Suprapubic skin (tissue), 4 donors: ENCODE measurements around the gene GLYATL1B. TPM values are rescaled to one million over a fixed set of nuclear protein-coding genes. Genes with fewer than 3 reads are reported as not detected.
"Not testable (repeated sequence)": the region's sequence is repeated elsewhere in the genome, so short reads cannot be mapped to it uniquely, and the experiment has no call there.

Experiments
- DNase-seq, 2 donors: peaks; one replicate each; pipeline ENCODE4 v3.0.0-alpha.2; 2019; ENCODE audit warnings: low spot score in 2 of 2
- H3K27ac ChIP-seq: fragments of 200-600 bp; sonication (generic); one replicate; pipeline ENCODE4 v1.5.1; 2019
- H3K27me3 ChIP-seq: fragments of 200-600 bp; sonication (generic); one replicate; pipeline ENCODE4 v1.5.1; 2019
- H3K36me3 ChIP-seq: fragments of 200-600 bp; sonication (generic); one replicate; pipeline ENCODE4 v1.5.1; 2019
- H3K4me1 ChIP-seq: fragments of 200-600 bp; sonication (generic); one replicate; pipeline ENCODE4 v1.5.1; 2019
- H3K4me3 ChIP-seq: fragments of 200-600 bp; sonication (generic); one replicate; pipeline ENCODE4 v1.5.1; 2019; ENCODE audit warnings: mild to moderate bottlenecking
- H3K9me3 ChIP-seq: fragments of 200-600 bp; sonication (generic); one replicate; pipeline ENCODE4 v1.5.1; 2019
- CTCF ChIP-seq, 2 donors: fragments of 200-600 bp in 1 of 2; fragments of 450-650 bp in 1 of 2; sonication (generic) in 1 of 2; IDR thresholded peaks; one replicate each; pipeline ENCODE4 v1.5.1; 2016 to 2019; ENCODE audit warnings: antibody characterized with exemption in 2 of 2, mild to moderate bottlenecking in 1 of 2, moderate library complexity in 1 of 2
- EP300 ChIP-seq: sonication (generic); formaldehyde crosslinking; IDR thresholded peaks from one replicate; pipeline ENCODE4 v1.6.1; 2017; ENCODE audit warnings: antibody characterized with exemption
- POLR2A ChIP-seq, 2 donors: fragments of 450-650 bp; IDR thresholded peaks; one replicate each; pipeline ENCODE4 v1.6.1; 2017; ENCODE audit warnings: antibody characterized with exemption in 2 of 2, mild to moderate bottlenecking in 2 of 2, moderate library complexity in 2 of 2
- POLR2AphosphoS5 ChIP-seq, 3 donors: sonication (generic); formaldehyde crosslinking; IDR thresholded peaks; one replicate each; pipeline ENCODE4 v1.6.1; 2017; ENCODE audit warnings: antibody characterized with exemption in 3 of 3
- WGBS: methylation state at CpG from one replicate; pipeline ENCODE4 v1.1.5; 2018; 5-methylcytosine and 5-hydroxymethylcytosine counted together
- total RNA-seq, 4 donors: library from RNA; depleted of rRNA; stranded (reverse); fragments of >200 nt; gene quantifications; one replicate each; pipeline ENCODE4 v1.1.0, GENCODE V29; 2016

The GLYATL1B gene
- not detected for total RNA-seq

- not testable (repeated sequence) for DNase-seq, H3K36me3 ChIP-seq, H3K27me3 ChIP-seq, H3K4me1 ChIP-seq, H3K9me3 ChIP-seq, H3K4me3 ChIP-seq, H3K27ac ChIP-seq
- 91% methylated on average over 5 of the region's 5 CpGs for WGBS
These were observed at the start of gene GLYATL1B for GRCh38 chr11:59086007-59086406. GLYATL1B (plus strand) TSS chr11:59086307; CDS start chr11:59086307, 0 bp downstream.

- not testable (repeated sequence) for DNase-seq, H3K36me3 ChIP-seq, H3K27me3 ChIP-seq, H3K27ac ChIP-seq, H3K9me3 ChIP-seq, H3K4me1 ChIP-seq, H3K4me3 ChIP-seq
- 62% methylated on average over 2 of the region's 2 CpGs for WGBS
These were observed 49.6 kb upstream of the GLYATL1B start for GRCh38 chr11:59036542-59036941.

GRCh38 chr11:59037434-59037833, 48.7 kb upstream of the GLYATL1B start:
- H3K27ac ChIP-seq, H3K36me3 ChIP-seq, H3K4me1 ChIP-seq, H3K4me3 ChIP-seq, DNase-seq, H3K9me3 ChIP-seq, H3K27me3 ChIP-seq: not testable (repeated sequence)
- WGBS: 20% methylated on average over 1 of the region's 1 CpG

- WGBS: 73% methylated on average over 3 of the region's 3 CpGs
- Histone ChIP-seq H3K27me3 (no peaks in the 10 kb centered on the region), H3K4me1 (peaks cover 8% of the 10 kb centered on the region), H3K36me3 (no peaks in the 10 kb centered on the region), H3K9me3 (no peaks in the 10 kb centered on the region), H3K4me3 (no peak overlapping the region), H3K27ac (no peak overlapping the region)
- no peak for DNase-seq
- TF ChIP-seq CTCF (IDR thresholded peaks at IDR 0.05) (no peak), POLR2A (IDR thresholded peaks at IDR 0.05) (no peak), EP300 (no peak), POLR2AphosphoS5 (IDR thresholded peaks at IDR 0.05) (no peak)
These were observed 45.5 kb upstream of the GLYATL1B start for GRCh38 chr11:59040607-59041006.

- not testable (repeated sequence) for H3K27ac ChIP-seq, H3K4me1 ChIP-seq, H3K4me3 ChIP-seq, H3K9me3 ChIP-seq, H3K27me3 ChIP-seq, H3K36me3 ChIP-seq, DNase-seq
- WGBS: 73% methylated on average over 1 of the region's 1 CpG
These were observed 34.7 kb upstream of the GLYATL1B start for GRCh38 chr11:59051383-59051782.

GRCh38 chr11:59052355-59052754, 33.8 kb upstream of the GLYATL1B start:
- not testable (repeated sequence) for H3K27ac ChIP-seq, H3K27me3 ChIP-seq, H3K4me3 ChIP-seq, DNase-seq, H3K9me3 ChIP-seq, H3K36me3 ChIP-seq, H3K4me1 ChIP-seq
- WGBS: 73% methylated on average over 2 of the region's 2 CpGs

- Histone ChIP-seq H3K4me1 (peaks cover 5% of the 10 kb centered on the region), H3K27me3 (no peaks in the 10 kb centered on the region), H3K27ac (no peak overlapping the region), H3K4me3 (no peak overlapping the region), H3K36me3 (no peaks in the 10 kb centered on the region), H3K9me3 (no peaks in the 10 kb centered on the region)
- 36% methylated on average over 2 of the region's 2 CpGs for WGBS
- DNase-seq: peak in 1 of 2 donors; percentile 74
- TF ChIP-seq CTCF (IDR thresholded peaks at IDR 0.05) (peak; percentile 10 to 42), EP300 (no peak)
These were observed 32.7 kb upstream of the GLYATL1B start for GRCh38 chr11:59053387-59053786.

- WGBS: 9% methylated on average over 27 of the region's 27 CpGs
- H3K36me3 ChIP-seq, H3K27ac ChIP-seq, H3K9me3 ChIP-seq: not testable (repeated sequence)
- Histone ChIP-seq H3K4me1 (peaks cover 10% of the 10 kb centered on the region), H3K4me3 (peak overlapping the region; percentile 45), H3K27me3 (peaks cover 26% of the 10 kb centered on the region)
- DNase-seq: peak in 1 of 2 donors; percentile 85
- TF ChIP-seq CTCF (IDR thresholded peaks at IDR 0.05): peak; percentile 84 to 85
These were observed 27.7 kb upstream of the GLYATL1B start for GRCh38 chr11:59058120-59059033.

GRCh38 chr11:59060096-59060495, 26.0 kb upstream of the GLYATL1B start:
- Histone ChIP-seq H3K4me1 (peaks cover 10% of the 10 kb centered on the region), H3K27me3 (peaks cover 33% of the 10 kb centered on the region)
- H3K4me3 ChIP-seq, H3K9me3 ChIP-seq, H3K36me3 ChIP-seq, H3K27ac ChIP-seq, DNase-seq: not testable (repeated sequence)
- WGBS: 50% methylated on average over 3 of the region's 3 CpGs
